Tibial nerve (tissue), 4 donors: ENCODE data around the gene NEDD9. TPM values are rescaled to one million over a fixed set of nuclear protein-coding genes. Genes with fewer than 3 reads are reported as not detected.

ENCODE experiments used
- DNase-seq, 2 donors: peaks; one replicate each; pipeline ENCODE4 v3.0.0-alpha.2; 2019; ENCODE audit warnings: low spot score in 2 of 2
- H3K27ac ChIP-seq, 4 donors: fragments of 200-600 bp; sonication (generic) in 3 of 4; one replicate each; pipeline ENCODE4 v1.5.1; 2017 to 2019; ENCODE audit warnings: mild to moderate bottlenecking in 1 of 4
- H3K27me3 ChIP-seq, 2 donors: fragments of 200-600 bp; sonication (generic) in 1 of 2; one replicate each; pipeline versions ENCODE4 v1.5.1 to v1.6.0; 2017 to 2019
- H3K36me3 ChIP-seq, 3 donors: fragments of 200-600 bp; sonication (generic); one replicate each; pipeline ENCODE4 v1.5.1; 2018 to 2019
- H3K4me1 ChIP-seq, 4 donors: fragments of 200-600 bp; sonication (generic) in 3 of 4; one replicate each; pipeline ENCODE4 v1.5.1; 2017 to 2019
- H3K4me3 ChIP-seq, 4 donors: fragments of 200-600 bp; sonication (generic) in 3 of 4; one replicate each; pipeline ENCODE4 v1.5.1; 2017 to 2019; ENCODE audit warnings: mild to moderate bottlenecking in 1 of 4, moderate library complexity in 1 of 4
- H3K9me3 ChIP-seq, 4 donors: fragments of 200-600 bp; sonication (generic) in 3 of 4; one replicate each; pipeline ENCODE4 v1.5.1; 2017 to 2019
- EP300 ChIP-seq, 2 donors: sonication (generic); formaldehyde crosslinking; IDR thresholded peaks; one replicate each; pipeline ENCODE4 v1.6.1; 2017; ENCODE audit warnings: antibody characterized with exemption in 2 of 2, mild to moderate bottlenecking in 1 of 2
- POLR2A ChIP-seq, 2 donors: fragments of 450-650 bp; IDR thresholded peaks; one replicate each; pipeline ENCODE4 v1.6.1; 2017; ENCODE audit warnings: antibody characterized with exemption in 2 of 2, mild to moderate bottlenecking in 2 of 2, moderate library complexity in 2 of 2
- WGBS, 2 donors: methylation state at CpG; one replicate each; pipeline ENCODE4 v1.1.5; 2018; 5-methylcytosine and 5-hydroxymethylcytosine counted together
- total RNA-seq, 4 donors: library from RNA; depleted of rRNA; stranded (reverse); fragments of >200 nt; gene quantifications; one replicate each; pipeline ENCODE4 v1.1.0, GENCODE V29; 2016
- TF ChIP-seq, protein P1 (sequence below), 5 experiments: fragments of 200-600 bp in 3 of 5; fragments of 450-650 bp in 2 of 5; sonication (generic) in 3 of 5; IDR thresholded peaks; one replicate each; pipeline ENCODE4 v1.5.1; 2016 to 2019; ENCODE audit warnings: antibody characterized with exemption in 5 of 5, mild to moderate bottlenecking in 3 of 5, moderate library complexity in 2 of 5

The NEDD9 gene
- total RNA-seq, 4 donors from 2014 or later = 107 to 205 (median 130) TPM

- Histone ChIP-seq H3K4me3 (no peak overlapping the region), H3K27me3 (no peaks in the 10 kb centered on the region), H3K27ac (no peak overlapping the region), H3K4me1 (peaks cover 0 to 11% (median 3%) of the 10 kb centered on the region in 4 donors), H3K9me3 (no peaks in the 10 kb centered on the region), H3K36me3 (peaks cover 2 to 88% (median 12%) of the 10 kb centered on the region in 3 donors)
- DNase-seq = no peak
- TF ChIP-seq, protein P1, sequence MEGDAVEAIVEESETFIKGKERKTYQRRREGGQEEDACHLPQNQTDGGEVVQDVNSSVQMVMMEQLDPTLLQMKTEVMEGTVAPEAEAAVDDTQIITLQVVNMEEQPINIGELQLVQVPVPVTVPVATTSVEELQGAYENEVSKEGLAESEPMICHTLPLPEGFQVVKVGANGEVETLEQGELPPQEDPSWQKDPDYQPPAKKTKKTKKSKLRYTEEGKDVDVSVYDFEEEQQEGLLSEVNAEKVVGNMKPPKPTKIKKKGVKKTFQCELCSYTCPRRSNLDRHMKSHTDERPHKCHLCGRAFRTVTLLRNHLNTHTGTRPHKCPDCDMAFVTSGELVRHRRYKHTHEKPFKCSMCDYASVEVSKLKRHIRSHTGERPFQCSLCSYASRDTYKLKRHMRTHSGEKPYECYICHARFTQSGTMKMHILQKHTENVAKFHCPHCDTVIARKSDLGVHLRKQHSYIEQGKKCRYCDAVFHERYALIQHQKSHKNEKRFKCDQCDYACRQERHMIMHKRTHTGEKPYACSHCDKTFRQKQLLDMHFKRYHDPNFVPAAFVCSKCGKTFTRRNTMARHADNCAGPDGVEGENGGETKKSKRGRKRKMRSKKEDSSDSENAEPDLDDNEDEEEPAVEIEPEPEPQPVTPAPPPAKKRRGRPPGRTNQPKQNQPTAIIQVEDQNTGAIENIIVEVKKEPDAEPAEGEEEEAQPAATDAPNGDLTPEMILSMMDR (IDR thresholded peaks at IDR 0.05) = no peak
- TF ChIP-seq EP300 (IDR thresholded peaks at IDR 0.05) = no peak
- WGBS, 2 donors = 97% methylated on average over 20 to 21 of the region's 21 CpGs
Observed at GRCh38 chr6:11189865-11190624, 42.4 kb downstream of the NEDD9 start.

DNA sequence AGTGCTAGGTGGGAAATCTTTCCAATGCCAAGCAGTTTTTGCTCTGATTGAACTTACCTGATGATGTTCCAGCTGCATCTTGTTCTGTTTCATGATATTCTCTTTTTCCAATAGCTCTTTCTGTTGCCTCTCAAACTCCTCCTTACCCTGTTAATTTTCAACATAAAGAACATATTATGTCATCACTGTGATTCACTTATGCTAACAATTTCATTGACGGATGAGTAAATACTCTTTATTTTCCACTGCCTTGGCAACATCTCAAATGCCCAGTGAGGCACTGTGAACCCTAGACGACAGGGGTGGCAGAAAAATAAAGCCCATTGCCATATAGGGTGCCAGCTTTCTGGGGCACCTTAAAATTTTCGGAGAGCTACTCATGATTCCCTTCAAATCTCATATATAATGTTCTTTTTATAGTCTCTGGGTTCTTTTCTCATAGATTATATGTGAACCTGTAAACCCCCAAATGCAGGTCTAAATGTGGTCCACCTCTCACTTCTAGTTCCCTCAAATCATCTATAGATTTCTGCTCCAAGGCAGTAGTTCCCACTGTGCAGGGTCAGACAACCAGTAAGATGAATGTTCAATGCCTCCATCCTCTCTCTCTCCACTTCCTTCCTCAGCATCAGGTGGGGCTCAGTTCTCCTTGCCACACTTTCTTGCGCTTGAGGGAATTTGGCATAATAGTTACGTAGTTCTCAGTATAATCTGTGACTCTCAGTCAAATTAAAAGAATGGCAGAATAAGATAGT, 44.1 kb downstream of the NEDD9 start:
- Histone ChIP-seq H3K36me3 (peaks cover 3 to 98% (median 12%) of the 10 kb centered on the region in 3 donors), H3K27ac (no peak overlapping the region), H3K4me1 (no peaks in the 10 kb centered on the region), H3K4me3 (no peak overlapping the region), H3K9me3 (no peaks in the 10 kb centered on the region), H3K27me3 (no peaks in the 10 kb centered on the region)
- WGBS, 2 donors = 67 to 75% methylated on average over 5 of the region's 5 CpGs
- DNase-seq = no peak
- TF ChIP-seq, protein P1 (IDR thresholded peaks at IDR 0.05) = no peak
- no peak for TF ChIP-seq EP300 (IDR thresholded peaks at IDR 0.05)
- TF ChIP-seq POLR2A (IDR thresholded peaks at IDR 0.05) = no peak

DNA sequence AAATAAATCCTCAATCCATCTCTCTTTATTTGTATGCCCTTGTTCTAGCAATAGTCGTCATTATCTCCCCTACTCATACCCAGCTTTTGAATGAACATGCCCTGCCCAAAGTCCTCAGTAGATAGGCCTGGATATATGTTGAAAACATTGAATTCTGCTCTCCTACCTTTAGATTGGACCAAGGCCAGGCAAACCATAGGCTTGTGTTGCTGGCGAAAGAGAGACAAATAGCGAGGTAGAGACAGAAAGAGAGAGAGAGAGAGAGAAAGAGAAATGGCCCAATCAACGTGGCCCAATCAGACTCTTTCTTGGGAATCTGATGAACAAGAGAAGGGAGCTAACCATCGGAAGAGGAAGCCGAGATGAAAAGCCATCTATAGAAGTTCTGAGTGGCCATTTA, 45.2 kb downstream of the NEDD9 start:
- Histone ChIP-seq H3K4me3 (no peak overlapping the region), H3K27ac (no peak overlapping the region), H3K4me1 (no peaks in the 10 kb centered on the region), H3K27me3 (no peaks in the 10 kb centered on the region), H3K9me3 (no peaks in the 10 kb centered on the region), H3K36me3 (peaks cover 3 to 91% (median 12%) of the 10 kb centered on the region in 3 donors)
- TF ChIP-seq EP300 (IDR thresholded peaks at IDR 0.05) (no peak), POLR2A (IDR thresholded peaks at IDR 0.05) (no peak)
- TF ChIP-seq, protein P1 (IDR thresholded peaks at IDR 0.05) = no peak
- WGBS, 2 donors = 93 to 98% methylated on average over 6 of the region's 6 CpGs
- no peak for DNase-seq

DNA sequence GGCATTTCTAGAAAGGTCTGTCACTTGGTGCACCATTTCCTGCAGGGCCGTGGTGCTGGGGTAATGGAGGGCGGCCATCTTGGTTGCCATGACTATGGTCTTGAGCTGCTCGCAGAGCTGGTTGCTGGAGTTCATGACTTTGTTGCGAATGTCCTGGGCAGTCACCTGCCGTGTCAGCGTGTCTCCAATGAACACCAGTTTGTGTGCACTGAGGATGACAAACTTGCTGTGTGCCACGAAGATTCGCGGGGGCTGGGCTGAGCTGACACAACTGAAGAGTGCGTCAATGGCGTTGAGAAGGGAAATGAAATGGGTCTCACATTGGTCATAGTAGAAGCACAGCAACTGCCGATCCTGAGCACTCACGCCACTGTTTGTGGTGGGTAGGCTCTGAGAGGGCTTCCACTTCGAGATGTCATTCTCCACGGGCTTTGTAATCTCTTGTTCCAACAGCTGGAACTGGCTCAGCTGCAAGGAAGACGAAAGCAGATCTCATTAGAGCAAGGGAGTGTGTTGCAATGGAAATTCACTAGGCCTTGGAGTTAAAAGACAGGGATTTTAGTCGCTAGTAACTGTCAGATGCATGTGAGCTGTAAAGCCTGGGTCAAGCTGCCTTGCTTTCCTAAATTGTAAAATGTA, 47.1 kb downstream of the NEDD9 start:
- Histone ChIP-seq H3K4me1 (no peaks in the 10 kb centered on the region), H3K27me3 (no peaks in the 10 kb centered on the region), H3K4me3 (no peak overlapping the region), H3K36me3 (peaks cover 3 to 74% (median 5%) of the 10 kb centered on the region in 3 donors), H3K9me3 (peaks cover 0 to 4% (median 0%) of the 10 kb centered on the region in 4 donors), H3K27ac (no peak overlapping the region)
- DNase-seq = no peak
- 94 to 97% methylated on average over 17 of the region's 17 CpGs for WGBS, 2 donors
- TF ChIP-seq POLR2A (IDR thresholded peaks at IDR 0.05) (no peak), EP300 (IDR thresholded peaks at IDR 0.05) (no peak)
- TF ChIP-seq, protein P1 (IDR thresholded peaks at IDR 0.05) = no peak
